ENCODE data around the gene JARID2. TPM values are rescaled to one million over a fixed set of nuclear protein-coding genes. Genes with fewer than 3 reads are reported as not detected.

Gene JARID2
- total and polyA plus RNA-seq, 2 of the 4 experiments (the other 2 are of a cell fraction): 9.6 to 12.9 TPM

GRCh38 chr6:15386756-15387112, 140.9 kb downstream of the JARID2 start:
- Histone ChIP-seq H3K79me1 (ENCODE audit: low read depth in 1 of 2, low read length in 2 of 2) (peaks cover 31 to 92% of the 10 kb centered on the region in 2 experiments), H3K4ac (ENCODE audit: low read depth, low read length) (no peak overlapping the region), H2BK120ac (ENCODE audit: low read depth, low read length) (no peak overlapping the region), H2AK5ac (ENCODE audit: low read depth, low read length) (no peak overlapping the region), H3K36me3 (ENCODE audit: control insufficient read depth, insufficient read depth, low read length) (no peaks in the 10 kb centered on the region), H3K14ac (replicated peaks; ENCODE audit: low read depth, low read length) (no peak overlapping the region), H3K9me3 (ENCODE audit: control insufficient read depth, insufficient read depth, low read length) (no peaks in the 10 kb centered on the region), H3K27me3 (ENCODE audit: control insufficient read depth, insufficient read depth, low read length) (no peaks in the 10 kb centered on the region), H3K9ac (ENCODE audit: low read depth, low read length) (no peak overlapping the region), H2BK20ac (ENCODE audit: low read depth, low read length) (no peak overlapping the region), H3K18ac (ENCODE audit: low read depth, low read length) (no peak overlapping the region), H4K20me1 (ENCODE audit: insufficient read depth, low read length) (peaks cover 93% of the 10 kb centered on the region), H3K56ac (ENCODE audit: extremely low read depth, insufficient read depth, low read length) (no peak overlapping the region), H2AFZ (replicated peaks; ENCODE audit: low read length, poor library complexity) (no peak overlapping the region), H3K4me3 (ENCODE audit: insufficient read depth, low read depth, low read length) (no peak overlapping the region), H3K23ac (ENCODE audit: low read depth, low read length) (no peak overlapping the region), H4K8ac (ENCODE audit: low read depth in 2 of 2, low read length in 2 of 2) (no peak overlapping the region), H3K27ac (ENCODE audit: insufficient read depth, low read length) (no peak overlapping the region), H4K5ac (ENCODE audit: low read depth, low read length) (no peak overlapping the region), H3K9me1 (ENCODE audit: insufficient read depth, low read length) (peaks cover 20% of the 10 kb centered on the region), H2AK9ac (replicated peaks; ENCODE audit: low read depth, low read length, poor library complexity) (no peak overlapping the region), H3K4me1 (ENCODE audit: control insufficient read depth, insufficient read depth, low read length) (peaks cover 32% of the 10 kb centered on the region), H2BK5ac (ENCODE audit: low read depth, low read length, poor library complexity, severe bottlenecking) (no peak overlapping the region), H4K91ac (ENCODE audit: insufficient read depth, low read depth, low read length) (no peak overlapping the region), H3K4me2 (ENCODE audit: low read depth, low read length) (no peak overlapping the region), H2BK15ac (ENCODE audit: low read depth, low read length) (no peak overlapping the region)
- ChIA-PET CTCF (no interaction called here), POLR2A (ENCODE audit: unreplicated experiment) (interaction anchor here (0.7 kb wide), 1 partner anchor 140 kb away, joined by 12 read pairs; no protein-coding TSS in a partner anchor)
- no TSS peak for BruUV-seq (replicated peaks)
- TF ChIP-seq CTCF (conservative IDR thresholded peaks at IDR 0.05; ENCODE audit: low read depth, low read length): no peak
- TF ChIP-seq FOS (IDR thresholded peaks at IDR 0.05; ENCODE audit: low read depth, low read length): no peak
- TF ChIP-seq USF2 (IDR thresholded peaks at IDR 0.05; ENCODE audit: low read depth, low read length): no peak
- TF ChIP-seq RFX5 (IDR thresholded peaks at IDR 0.05; ENCODE audit: low read depth, low read length): no peak
- TF ChIP-seq ELK1 (IDR thresholded peaks at IDR 0.05; ENCODE audit: borderline replicate concordance, low read depth, low read length): no peak
- no peak for TF ChIP-seq MXI1 (IDR thresholded peaks at IDR 0.05; ENCODE audit: borderline replicate concordance, low read depth, low read length)
- TF ChIP-seq BHLHE40 (IDR thresholded peaks at IDR 0.05; ENCODE audit: low read depth, low read length): no peak
- TF ChIP-seq POLR2A (IDR thresholded peaks at IDR 0.05; ENCODE audit: low read depth, low read length): no peak
- TF ChIP-seq RAD21 (IDR thresholded peaks at IDR 0.05; ENCODE audit: low read length): no peak
- TF ChIP-seq SMC3 (IDR thresholded peaks at IDR 0.05; ENCODE audit: low read depth, low read length): no peak
- no peak for TF ChIP-seq RCOR1 (IDR thresholded peaks at IDR 0.05; ENCODE audit: insufficient replicate concordance, low read length)
- TF ChIP-seq CEBPB (IDR thresholded peaks at IDR 0.05; ENCODE audit: low read depth, low read length): no peak
- no peak for TF ChIP-seq NFE2L2 (IDR thresholded peaks at IDR 0.05; ENCODE audit: low read depth, low read length)
- no peak for TF ChIP-seq CHD1 (IDR thresholded peaks at IDR 0.05; ENCODE audit: low read depth, low read length)
- no peak for TF ChIP-seq MAFK (IDR thresholded peaks at IDR 0.05; ENCODE audit: low read depth, low read length)
- dilution Hi-C loops (cut with HindIII; ENCODE audit: low sequenced_read_pairs, unreplicated experiment): no loop called here
- in situ Hi-C loops (cut with MboI; ENCODE audit: low sequenced_read_pairs): loop anchor here (10.0 to 25.0 kb wide), 2 partner anchors 132 to 1474 kb away; partner anchors contain the start of gene RNF182
- no peak; the same call in 1 of the 2 replicates for ATAC-seq (ENCODE audit: low read depth)
- intact Hi-C loops (cut with micrococcal nuclease): no loop called here
- no peak for DNase-seq
- no CpG with 5 or more reads among the region's 3 CpGs for WGBS, 2 experiments (ENCODE audit: extremely low coverage in 2 of 2, insufficient read length in 1 of 2)
